HG02943 (cell line): Measurements from ENCODE around the gene MYRF.

Experiments
- ATAC-seq: cut with Tn5 transposase; IDR thresholded peaks from one replicate; pipeline ENCODE4 v1.9.1; 2021; ENCODE audit warnings: mild to moderate bottlenecking, low read depth, moderate library complexity; ENCODE audit not compliant: unreplicated experiment

The MYRF gene

GRCh38 chr11:61756147-61756451 is 3.7 kb downstream of the MYRF start:
- ATAC-seq = no peak

GRCh38 chr11:61756452-61757212 is 4.2 kb downstream of the MYRF start:
- ATAC-seq = peak; percentile 45

- no peak for ATAC-seq
These were observed 4.9 kb downstream of the MYRF start for GRCh38 chr11:61757213-61757862.

- no peak for ATAC-seq
These were observed 8.5 kb downstream of the MYRF start for GRCh38 chr11:61760946-61761345.

- no peak for ATAC-seq
These were observed 9.2 kb downstream of the MYRF start for GRCh38 chr11:61761440-61762222.

GRCh38 chr11:61762223-61762615 is 9.8 kb downstream of the MYRF start:
- ATAC-seq = no peak

- no peak for ATAC-seq
These were observed 10.4 kb downstream of the MYRF start for GRCh38 chr11:61762798-61763197.

GRCh38 chr11:61763930-61764605 is 11.6 kb downstream of the MYRF start:
- no peak for ATAC-seq

GRCh38 chr11:61764606-61765260 is 12.3 kb downstream of the MYRF start:
- no peak for ATAC-seq

GRCh38 chr11:61765550-61766253 is 13.3 kb downstream of the MYRF start:
- ATAC-seq = no peak

GRCh38 chr11:61766353-61766841 is 14.0 kb downstream of the MYRF start:
- no peak for ATAC-seq

GRCh38 chr11:61768376-61769076 is 16.1 kb downstream of the MYRF start:
- no peak for ATAC-seq

GRCh38 chr11:61769169-61769920 is 16.9 kb downstream of the MYRF start:
- no peak for ATAC-seq

- ATAC-seq = no peak
These were observed 17.7 kb downstream of the MYRF start for GRCh38 chr11:61769946-61770683.

- no peak for ATAC-seq
These were observed 18.9 kb downstream of the MYRF start for GRCh38 chr11:61771195-61771894.

GRCh38 chr11:61771985-61772455 is 19.6 kb downstream of the MYRF start:
- ATAC-seq = no peak

- ATAC-seq = no peak
These were observed 20.9 kb downstream of the MYRF start for GRCh38 chr11:61773356-61773755.
